ENCODE results near the gene EPB42. TPM values are rescaled to one million over a fixed set of nuclear protein-coding genes. Genes with fewer than 3 reads are reported as not detected.

EPB42 gene
- 0.10 TPM for total RNA-seq (2021; ENCODE audit: unreplicated experiment)
- polyA plus RNA-seq (2012; ENCODE audit: insufficient read length), result not detected
- not detected for Bru-seq, nascent RNA
- not detected for BruChase-seq, experiment 1, labeled RNA remaining after a 2-hour chase
- not detected for BruChase-seq, experiment 2, labeled RNA remaining after a 6-hour chase
- long read RNA-seq, result 0 reads

- no peak for DNase-seq (ENCODE audit: low read depth, low spot score)
- intact Hi-C loops (cut with micrococcal nuclease; ENCODE audit: unreplicated experiment) (no loop called here), in situ Hi-C loops (cut with HindIII; ENCODE audit: low pct_unique_long_range_greater_than_20kb, low sequenced_read_pairs) (no loop called here)
- ChIA-PET CTCF (interaction anchor here (0.8 kb wide), 1 partner anchor 65 kb away, joined by 3 read pairs; no protein-coding TSS in a partner anchor), POLR2A (interaction anchor here (0.7 kb wide), 1 partner anchor 48 kb away, joined by 11 read pairs; no protein-coding TSS in a partner anchor)
- Histone ChIP-seq H3K4me3 (ENCODE audit: low read depth in 2 of 2, low read length in 2 of 2) (no peak within 1 kb of the TSS), H3K4me1 (ENCODE audit: control insufficient read depth, insufficient read depth, low read length) (no peaks in the 10 kb centered on the region), H3K36me3 (ENCODE audit: control insufficient read depth, insufficient read depth, low read length) (no peaks in the 10 kb centered on the region), H3K9me3 (ENCODE audit: control insufficient read depth, insufficient read depth, low read depth, low read length) (no peaks in the 10 kb centered on the region), H3K27ac (ENCODE audit: low read length) (no peak within 1 kb of the TSS), H3K27me3 (ENCODE audit: control insufficient read depth, insufficient read depth, low read length) (peaks cover 3% of the 10 kb centered on the region; the same call in 1 of the 2 replicates)
- BruUV-seq (replicated peaks), result no TSS peak
- ATAC-seq, result no peak
- no peak for TF ChIP-seq REST (IDR thresholded peaks at IDR 0.05; ENCODE audit: insufficient read depth in 1 of 2, low read depth in 2 of 2, low read length in 1 of 2)
- TF ChIP-seq TCF7L2 (IDR thresholded peaks at IDR 0.05; ENCODE audit: low read depth, low read length), result no peak
- no peak for TF ChIP-seq SIN3A (IDR thresholded peaks at IDR 0.05; ENCODE audit: borderline replicate concordance, insufficient read depth, low read depth, low read length)
- no peak for TF ChIP-seq POLR2AphosphoS5 (IDR thresholded peaks at IDR 0.05; ENCODE audit: low read depth, low read length)
Measured at GRCh38 chr15:43220991-43221403, at the start of gene EPB42. EPB42 (minus strand) TSS chr15:43221018; CDS start chr15:43220825, 193 bp downstream.

GRCh38 chr15:43270113-43270665 is 49.4 kb upstream of the EPB42 start:
- TF ChIP-seq SIN3A (IDR thresholded peaks at IDR 0.05; ENCODE audit: borderline replicate concordance, insufficient read depth, low read depth, low read length) (no peak), TCF7L2 (IDR thresholded peaks at IDR 0.05; ENCODE audit: low read depth, low read length) (no peak), CTCF (IDR thresholded peaks at IDR 0.05) (no peak)
- H3K27ac ChIP-seq (ENCODE audit: low read length), result no peak overlapping the region
- in situ Hi-C loops (cut with HindIII; ENCODE audit: low pct_unique_long_range_greater_than_20kb, low sequenced_read_pairs) (no loop called here), intact Hi-C loops (cut with micrococcal nuclease; ENCODE audit: unreplicated experiment) (no loop called here)
- H3K27me3 ChIP-seq (ENCODE audit: control insufficient read depth, insufficient read depth, low read length), result peaks cover 9% of the 10 kb centered on the region; the same call in 1 of the 2 replicates
- H3K4me1 ChIP-seq (ENCODE audit: control insufficient read depth, insufficient read depth, low read length), result no peaks in the 10 kb centered on the region
- no peaks in the 10 kb centered on the region for H3K9me3 ChIP-seq (ENCODE audit: control insufficient read depth, insufficient read depth, low read depth, low read length)
- H3K4me3 ChIP-seq (ENCODE audit: low read depth in 2 of 2, low read length in 2 of 2), result no peak overlapping the region
- ATAC-seq, result no peak
- POLR2A ChIA-PET, result no interaction called here
- no peak for DNase-seq (ENCODE audit: low read depth, low spot score)
- CTCF ChIA-PET, result interaction anchor here (1.0 kb wide), 1 partner anchor 45 kb away, joined by 3 read pairs; no protein-coding TSS in a partner anchor
- H3K36me3 ChIP-seq (ENCODE audit: control insufficient read depth, insufficient read depth, low read length), result no peaks in the 10 kb centered on the region
- no TSS peak for BruUV-seq (replicated peaks)
